ENCODE measurements around the gene ADARB1. TPM values are rescaled to one million over a fixed set of nuclear protein-coding genes. Genes with fewer than 3 reads are reported as not detected.

The ADARB1 gene
- total and polyA plus RNA-seq, 2 of the 8 experiments (the other 6 are each of a cell fraction or from before 2014, with no cell fraction given): 4.7 to 14.9 TPM

GRCh38 chr21:45036630-45037029 is 37.8 kb upstream of the ADARB1 start:
- no peak overlapping the region for H3K56ac ChIP-seq (replicated peaks; ENCODE audit: insufficient read length, low read depth, low read length)
- DNase-seq (ENCODE audit: low read depth in 1 of 2, low spot score in 2 of 2) (no peak), FAIRE-seq (no peak)
- no peak overlapping the region for H2BK5ac ChIP-seq (ENCODE audit: low read depth, low read length)
- no peak overlapping the region for H3K4me3 ChIP-seq (ENCODE audit: extremely low read depth in 1 of 4, insufficient read depth in 2 of 4, low read depth in 3 of 4, low read length in 4 of 4)
- no peak overlapping the region for H3K14ac ChIP-seq (ENCODE audit: insufficient read length)
- H2AK5ac ChIP-seq (ENCODE audit: low read depth, low read length): no peak overlapping the region
- H3K4me1 ChIP-seq (replicated peaks in 1 of 4; ENCODE audit: control insufficient read depth in 3 of 4, insufficient read depth in 4 of 4, low read length in 3 of 4): peaks cover 0 to 12% (median 4%) of the 10 kb centered on the region in 4 experiments; a peak in 4 of 7 replicates
- H2AFZ ChIP-seq (ENCODE audit: low read length): no peak overlapping the region
- no peak overlapping the region for H3K18ac ChIP-seq (ENCODE audit: extremely low read depth, low read length)
- H2BK20ac ChIP-seq (ENCODE audit: low read length): no peak overlapping the region
- H4K20me1 ChIP-seq (replicated peaks in 1 of 2; ENCODE audit: control insufficient read depth in 1 of 2, insufficient read depth in 2 of 2, low read length in 2 of 2): no peaks in the 10 kb centered on the region
- H4K8ac ChIP-seq (ENCODE audit: extremely low read depth, insufficient read depth, low read length): no peak overlapping the region
- no peak overlapping the region for H3K27ac ChIP-seq (ENCODE audit: low read depth, low read length)
- CTCF ChIA-PET (ENCODE audit: partially characterized antibody): interaction anchor here (0.6 to 0.7 kb wide), 2 partner anchors 133 to 609 kb away, joined by 3 read pairs; no protein-coding TSS in a partner anchor
- H3K79me1 ChIP-seq (ENCODE audit: low read depth, low read length): no peaks in the 10 kb centered on the region
- H3K23ac ChIP-seq (ENCODE audit: insufficient read length): no peak overlapping the region
- H2BK15ac ChIP-seq (ENCODE audit: low read length): no peak overlapping the region
- H3K9ac ChIP-seq (replicated peaks in 1 of 4; ENCODE audit: extremely low read depth in 1 of 4, low read depth in 3 of 4, low read length in 3 of 4): no peak overlapping the region
- no peak overlapping the region for H3K4ac ChIP-seq (replicated peaks; ENCODE audit: insufficient read length, low read depth, low read length)
- H3K4me2 ChIP-seq (ENCODE audit: insufficient read depth in 1 of 2, low read depth in 2 of 2, low read length in 2 of 2): no peak overlapping the region
- no peaks in the 10 kb centered on the region for H3K9me3 ChIP-seq (ENCODE audit: insufficient read depth in 2 of 2, low read depth in 1 of 2, low read length in 1 of 2)
- POLR2A ChIA-PET (ENCODE audit: partially characterized antibody): no interaction called here
- TF ChIP-seq KDM5A (IDR thresholded peaks at IDR 0.05; ENCODE audit: low read length) (no peak), TAF7 (optimal IDR thresholded peaks at IDR 0.05; ENCODE audit: borderline replicate concordance, low read depth, low read length) (no peak), MAFK (IDR thresholded peaks at IDR 0.05; ENCODE audit: low read depth, low read length) (no peak), CREB1 (IDR thresholded peaks at IDR 0.05) (no peak), POU5F1 (IDR thresholded peaks at IDR 0.05; ENCODE audit: low read depth, low read length) (no peak), ZNF274 (IDR thresholded peaks at IDR 0.05; ENCODE audit: borderline replicate concordance, extremely low read depth, low read length) (no peak), CTBP2 (IDR thresholded peaks at IDR 0.05; ENCODE audit: borderline replicate concordance, insufficient read depth, insufficient read length, low read length) (no peak), YY1 (IDR thresholded peaks at IDR 0.05; ENCODE audit: low read depth, low read length) (no peak), HDAC2 (IDR thresholded peaks at IDR 0.05; ENCODE audit: borderline replicate concordance in 1 of 2, low read depth in 2 of 2, low read length in 2 of 2) (no peak), HDAC6 (IDR thresholded peaks at IDR 0.05; ENCODE audit: low read depth, low read length) (no peak)
- no peaks in the 10 kb centered on the region for H3K36me3 ChIP-seq (ENCODE audit: control insufficient read depth in 2 of 4, insufficient read depth in 4 of 4, low read length in 3 of 4)
- peaks cover 0 to 6% (median 3%) of the 10 kb centered on the region in 4 experiments; a peak in 4 of 7 replicates for H3K27me3 ChIP-seq (replicated peaks in 1 of 4; ENCODE audit: control insufficient read depth in 3 of 4, extremely low read depth in 1 of 4, insufficient read depth in 3 of 4, low read length in 3 of 4)
- H2BK12ac ChIP-seq (ENCODE audit: low read depth, low read length): no peak overlapping the region
- WGBS, 2 experiments (ENCODE audit: extremely low coverage in 1 of 2, insufficient coverage in 1 of 2, insufficient read length in 1 of 2, insufficient replicate concordance in 2 of 2, low coverage in 1 of 2, low lambda C conversion rate in 2 of 2, missing lambda C conversion rate in 1 of 2): 86% methylated on average over 1 of the region's 1 CpG; no CpG with 5 or more reads in 1 of the 2 experiments
- no peak overlapping the region for H4K5ac ChIP-seq (ENCODE audit: insufficient read length, low read depth, low read length)
- no peaks in the 10 kb centered on the region for H3K23me2 ChIP-seq (ENCODE audit: low read depth, low read length)
- H2BK120ac ChIP-seq (replicated peaks; ENCODE audit: low read depth, low read length): no peak overlapping the region
- H4K91ac ChIP-seq (replicated peaks; ENCODE audit: insufficient read length, low read length): no peak overlapping the region
- H3K79me2 ChIP-seq (ENCODE audit: control insufficient read depth in 1 of 2, insufficient read depth in 2 of 2, low read length in 2 of 2): no peaks in the 10 kb centered on the region

All from H1 (cell line).